Smooth muscle cell (in vitro differentiated cells): ENCODE measurements around the gene TRAPPC3L. TPM values are rescaled to one million over a fixed set of nuclear protein-coding genes. Genes with fewer than 3 reads are reported as not detected.

ENCODE experiments used
- DNase-seq: peaks from one replicate; lab custom pipeline; 2025; ENCODE audit not compliant: unreplicated experiment; lab: John Stamatoyannopoulos, UW
- H2AFZ ChIP-seq: fragments of 200-600 bp; sonication (generic); 2 replicates; pipeline ENCODE4 v1.6.0; 2016; ENCODE audit warnings: antibody characterized with exemption, low read depth, mild to moderate bottlenecking
- H3F3A ChIP-seq: fragments of 200-600 bp; sonication (generic); 2 replicates; pipeline ENCODE4 v1.6.0; 2017; ENCODE audit warnings: antibody characterized with exemption, low read depth
- H3K27ac ChIP-seq: fragments of 200-600 bp; sonication (generic); 2 replicates; pipeline ENCODE4 v1.5.1; 2016; ENCODE audit warnings: low read depth, mild to moderate bottlenecking
- H3K27me3 ChIP-seq: fragments of 200-600 bp; sonication (generic); 2 replicates; pipeline ENCODE4 v1.6.1; 2016; ENCODE audit warnings: low read depth, mild to moderate bottlenecking
- H3K36me3 ChIP-seq: fragments of 200-600 bp; sonication (generic); 2 replicates; pipeline ENCODE4 v1.5.1; 2016; ENCODE audit warnings: low read depth
- H3K4me1 ChIP-seq: fragments of 200-600 bp; sonication (generic); 2 replicates; pipeline ENCODE4 v1.5.1; 2016; ENCODE audit warnings: low read depth
- H3K4me2 ChIP-seq: fragments of 200-600 bp; sonication (generic); 2 replicates; pipeline ENCODE4 v1.6.0; 2016; ENCODE audit warnings: mild to moderate bottlenecking
- H3K4me3 ChIP-seq: fragments of 200-600 bp; sonication (generic); 2 replicates; pipeline ENCODE4 v1.5.1; 2016; ENCODE audit warnings: mild to moderate bottlenecking
- H3K79me2 ChIP-seq: fragments of 200-600 bp; sonication (generic); 2 replicates; pipeline ENCODE4 v1.6.0; 2016; ENCODE audit warnings: low read depth, mild to moderate bottlenecking
- H3K9ac ChIP-seq: fragments of 200-600 bp; sonication (generic); 2 replicates; pipeline ENCODE4 v1.6.0; 2016; ENCODE audit warnings: low read depth
- H3K9me3 ChIP-seq: fragments of 200-600 bp; sonication (generic); replicated peaks from 2 replicates; pipeline ENCODE4 v1.5.1; 2016; ENCODE audit warnings: low read depth
- H4K20me1 ChIP-seq: fragments of 200-600 bp; sonication (generic); 2 replicates; pipeline ENCODE4 v1.6.0; 2016; ENCODE audit warnings: low read depth
- CTCF ChIP-seq: fragments of 200-600 bp; sonication (generic); IDR thresholded peaks from 2 replicates; pipeline ENCODE4 v1.5.1; 2017; ENCODE audit warnings: borderline replicate concordance, mild to moderate bottlenecking, antibody characterized with exemption; ENCODE audit not compliant: insufficient read depth, poor library complexity, severe bottlenecking
- WGBS: methylation state at CpG from one replicate; pipeline ENCODE4 v1.1.7; 2016; ENCODE audit warnings: low lambda C conversion rate; 5-methylcytosine and 5-hydroxymethylcytosine counted together
- polyA plus RNA-seq: library from polyadenylated mRNA; unstranded; fragments of >200 nt; fragmentation: Nextera tagmentation; extraction: Ambion mirVana; gene quantifications from 2 replicates; pipeline ENCODE4 v1.2.1, GENCODE V29; 2016
- total RNA-seq: library from RNA; depleted of rRNA; stranded (reverse); fragments of >200 nt; gene quantifications from 2 replicates; pipeline ENCODE4 v1.2.3, GENCODE V29; 2014

TRAPPC3L gene
- total and polyA plus RNA-seq, 2 experiments from 2014 or later = 0.11 TPM; not detected in 1

- H3K9ac ChIP-seq = no peak overlapping the region
- no peaks in the 10 kb centered on the region for H3F3A ChIP-seq
- no peak for TF ChIP-seq CTCF
- no peaks in the 10 kb centered on the region for H4K20me1 ChIP-seq
- H3K27me3 ChIP-seq = no peaks in the 10 kb centered on the region
- H3K27ac ChIP-seq = no peak overlapping the region
- no peaks in the 10 kb centered on the region for H3K4me1 ChIP-seq
- H3K9me3 ChIP-seq = no peaks in the 10 kb centered on the region
- no peak overlapping the region for H2AFZ ChIP-seq
- no peaks in the 10 kb centered on the region for H3K79me2 ChIP-seq
- no peak overlapping the region for H3K4me2 ChIP-seq
- WGBS = 76% methylated on average over 5 of the region's 5 CpGs
- H3K4me3 ChIP-seq = no peak overlapping the region
- no peak for DNase-seq
- H3K36me3 ChIP-seq = no peaks in the 10 kb centered on the region
These were observed 59.8 kb downstream of the TRAPPC3L start for GRCh38 chr6:116485559-116486184.

DNA sequence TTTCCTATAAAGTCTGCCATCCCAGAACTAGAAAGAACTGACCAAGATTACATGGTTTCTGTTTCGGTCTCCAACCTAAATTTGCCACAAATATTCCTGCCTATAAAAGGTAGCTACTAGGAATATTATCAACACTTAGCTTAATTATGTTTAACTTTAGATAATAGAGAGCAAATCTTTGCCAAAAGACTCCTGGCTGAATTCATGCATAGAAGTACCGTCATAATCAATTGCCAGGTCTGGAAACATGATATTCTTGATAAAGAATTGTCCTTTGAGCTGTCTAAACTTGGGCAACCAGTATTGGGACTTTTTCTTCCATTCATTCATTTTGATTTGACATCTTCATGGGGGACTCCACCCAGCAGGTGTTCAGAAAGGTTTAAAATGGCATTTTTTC, 61.9 kb downstream of the TRAPPC3L start:
- no peak for TF ChIP-seq CTCF

DNA sequence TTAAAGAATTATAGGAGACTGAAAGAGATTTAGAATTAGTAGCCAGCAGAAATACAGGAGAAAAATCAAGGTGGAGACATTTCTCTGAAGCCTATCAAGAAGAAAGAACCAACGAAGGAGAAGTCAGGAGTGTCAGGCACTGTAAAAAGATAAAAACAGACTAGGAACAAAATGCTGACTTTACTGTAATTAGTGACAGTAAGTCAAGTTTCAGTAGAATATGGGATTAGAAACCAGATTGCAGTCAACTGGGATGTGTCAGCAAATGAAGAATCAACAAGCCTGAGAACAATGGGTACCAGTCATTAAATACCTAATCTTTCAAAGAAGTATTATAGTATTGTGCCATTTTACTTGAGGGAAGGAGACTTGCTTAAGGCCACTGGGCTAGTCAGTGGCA, 62.7 kb downstream of the TRAPPC3L start:
- TF ChIP-seq CTCF = no peak
- no peaks in the 10 kb centered on the region for H3K36me3 ChIP-seq
- 61% methylated on average over 1 of the region's 1 CpG for WGBS
- DNase-seq = no peak
- H3K9me3 ChIP-seq = no peaks in the 10 kb centered on the region
- no peak overlapping the region for H3K27ac ChIP-seq
- no peak overlapping the region for H2AFZ ChIP-seq
- H3F3A ChIP-seq = no peaks in the 10 kb centered on the region
- no peaks in the 10 kb centered on the region for H4K20me1 ChIP-seq
- H3K9ac ChIP-seq = no peak overlapping the region
- no peak overlapping the region for H3K4me3 ChIP-seq
- H3K4me2 ChIP-seq = no peak overlapping the region
- H3K4me1 ChIP-seq = no peaks in the 10 kb centered on the region
- H3K79me2 ChIP-seq = no peaks in the 10 kb centered on the region
- H3K27me3 ChIP-seq = no peaks in the 10 kb centered on the region

More for the DNA sequence above, 61.9 kb downstream of the TRAPPC3L start:
- WGBS = 81% methylated on average over 2 of the region's 2 CpGs
- Histone ChIP-seq H3K4me2 (no peak overlapping the region), H3K36me3 (no peaks in the 10 kb centered on the region), H3K27me3 (no peaks in the 10 kb centered on the region), H3K9ac (no peak overlapping the region), H2AFZ (no peak overlapping the region), H3K79me2 (no peaks in the 10 kb centered on the region), H3K9me3 (no peaks in the 10 kb centered on the region), H4K20me1 (no peaks in the 10 kb centered on the region), H3K4me1 (no peaks in the 10 kb centered on the region), H3F3A (no peaks in the 10 kb centered on the region), H3K27ac (no peak overlapping the region), H3K4me3 (no peak overlapping the region)
- no peak for DNase-seq
